Measurements from ENCODE around the gene NHERF2. TPM values are rescaled to one million over a fixed set of nuclear protein-coding genes. Genes with fewer than 3 reads are reported as not detected.

Gene NHERF2
- total and polyA plus RNA-seq, 9 of the 15 experiments (the other 6 are each of a cell fraction or from before 2014, with no cell fraction given): 0.15 to 42.0 (median 12.5) TPM

DNA sequence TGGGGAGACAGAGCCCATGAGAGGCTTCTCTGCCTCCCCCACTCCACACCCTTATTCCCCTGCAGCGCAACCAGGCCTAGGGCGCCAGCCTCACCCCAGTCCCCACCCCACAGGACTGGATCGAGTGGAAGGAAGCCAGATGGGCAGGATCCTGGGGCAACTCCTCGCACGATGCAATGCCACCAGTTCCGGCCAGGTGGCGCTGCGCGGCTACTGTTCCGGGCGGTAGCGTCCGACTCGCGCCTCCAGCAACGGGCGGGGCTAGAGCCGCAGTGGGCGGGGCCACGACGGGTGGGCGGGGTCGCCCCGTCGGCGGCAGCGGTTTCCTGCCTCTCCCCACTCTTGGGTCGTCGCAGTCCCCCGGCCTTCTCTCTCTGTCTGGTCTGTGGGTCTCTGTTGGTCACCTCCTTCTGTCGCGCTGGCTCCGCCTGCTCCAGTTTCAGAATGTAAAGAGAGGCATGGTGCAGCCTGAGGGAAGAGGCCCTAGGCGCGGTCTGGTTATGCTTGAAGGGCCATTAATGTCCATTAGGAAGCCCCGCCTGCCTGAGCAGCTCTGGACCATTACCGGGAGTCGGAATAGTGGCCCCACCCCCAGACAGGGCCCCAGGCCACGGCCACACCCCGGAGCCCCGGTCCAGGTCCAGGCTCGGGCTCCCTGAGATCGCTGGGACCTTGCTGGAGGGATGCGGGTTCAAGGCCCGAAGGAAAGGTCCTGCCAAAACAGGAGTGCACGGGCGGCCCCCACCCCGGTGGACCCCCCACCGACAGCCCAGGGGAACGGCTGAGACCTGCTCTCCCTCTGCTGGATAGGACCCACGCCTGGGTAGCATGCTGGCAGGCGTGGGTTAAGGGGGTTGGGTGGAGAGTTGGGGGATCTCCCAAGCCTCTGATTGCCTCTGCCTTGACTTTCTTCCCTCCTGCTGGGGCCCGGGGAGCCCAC is 3.3 kb upstream of the NHERF2 start (continued):
- TF ChIP-seq HMGN3 (IDR thresholded peaks at IDR 0.05; ENCODE audit: borderline replicate concordance, extremely low read depth, insufficient read length, low read depth, low read length): peak; percentile 38
- no peak for TF ChIP-seq TFAM (CRISPR knock-in tag; conservative IDR thresholded peaks at IDR 0.05)
- no peak for TF ChIP-seq FUS (optimal IDR thresholded peaks at IDR 0.05; ENCODE audit: low read depth, low read length)
- TF ChIP-seq JUN (IDR thresholded peaks at IDR 0.05; ENCODE audit: borderline replicate concordance, low read depth, low read length): 0 out of 2 replicates have a peak, but pooled peaks have one; percentile 12
- no peak for TF ChIP-seq JUN (CRISPR knock-in tag; IDR thresholded peaks at IDR 0.05; ENCODE audit: borderline replicate concordance)
- peak; percentile 47 for TF ChIP-seq GABPA (tag; conservative IDR thresholded peaks at IDR 0.05; ENCODE audit: low read depth)
- no peak for TF ChIP-seq ZNF551 (CRISPR knock-in tag; IDR thresholded peaks at IDR 0.05)
- TF ChIP-seq, protein P1, sequence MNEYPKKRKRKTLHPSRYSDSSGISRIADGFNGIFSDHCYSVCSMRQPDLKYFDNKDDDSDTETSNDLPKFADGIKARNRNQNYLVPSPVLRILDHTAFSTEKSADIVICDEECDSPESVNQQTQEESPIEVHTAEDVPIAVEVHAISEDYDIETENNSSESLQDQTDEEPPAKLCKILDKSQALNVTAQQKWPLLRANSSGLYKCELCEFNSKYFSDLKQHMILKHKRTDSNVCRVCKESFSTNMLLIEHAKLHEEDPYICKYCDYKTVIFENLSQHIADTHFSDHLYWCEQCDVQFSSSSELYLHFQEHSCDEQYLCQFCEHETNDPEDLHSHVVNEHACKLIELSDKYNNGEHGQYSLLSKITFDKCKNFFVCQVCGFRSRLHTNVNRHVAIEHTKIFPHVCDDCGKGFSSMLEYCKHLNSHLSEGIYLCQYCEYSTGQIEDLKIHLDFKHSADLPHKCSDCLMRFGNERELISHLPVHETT (CRISPR knock-in tag; conservative IDR thresholded peaks at IDR 0.05 in 1 of 2, IDR thresholded peaks at IDR 0.05 in 1 of 2): peak in 1 of 2 experiments; percentile 27; a peak in 1 of 4 replicates
- TF ChIP-seq ZFX (CRISPR knock-in tag; IDR thresholded peaks at IDR 0.05): peak; percentile 79
- TF ChIP-seq MYC (IDR thresholded peaks at IDR 0.05; ENCODE audit: low read depth, low read length): peak; percentile 64; the same call in 1 of the 2 replicates
- TF ChIP-seq MYC (CRISPR knock-in tag; IDR thresholded peaks at IDR 0.05; ENCODE audit: borderline replicate concordance, low read depth): no peak
- TF ChIP-seq E2F4 (CRISPR knock-in tag; IDR thresholded peaks at IDR 0.05; ENCODE audit: low read depth): no peak
- TF ChIP-seq BHLHE40 (IDR thresholded peaks at IDR 0.05; ENCODE audit: low read length): peak; percentile 41; the same call in 1 of the 2 replicates
- TF ChIP-seq POLR2G (IDR thresholded peaks at IDR 0.05; ENCODE audit: low read depth, low read length): peak; percentile 71
- TF ChIP-seq ETS2 (tag; IDR thresholded peaks at IDR 0.05; ENCODE audit: borderline replicate concordance, poor library complexity, severe bottlenecking): no peak
- TF ChIP-seq ZNF197 (CRISPR knock-in tag; IDR thresholded peaks at IDR 0.05; ENCODE audit: low read depth): no peak
- TF ChIP-seq ETV5 (CRISPR knock-in tag; IDR thresholded peaks at IDR 0.05; ENCODE audit: low read depth): peak; percentile 88
- no peak for TF ChIP-seq CBX8 (IDR thresholded peaks at IDR 0.05; ENCODE audit: borderline replicate concordance, extremely low read depth, low read depth, low read length, poor library complexity, severe bottlenecking)

Data from K562 (cell line).